HepG2 (cell line): ENCODE data around the gene TMEM81.

Experiments used
- CBX1 ChIP-seq: IDR thresholded peaks from one replicate; pipeline ENCODE4 v1.6.1; 2016; ENCODE audit warnings: antibody characterized with exemption, low read depth
- ERF ChIP-seq: IDR thresholded peaks from 2 replicates; pipeline ENCODE4 v1.6.1; 2018; ENCODE audit warnings: missing biosample characterization, missing genetic modification reagents
- MED13 ChIP-seq: sonication (generic); formaldehyde crosslinking; IDR thresholded peaks from 2 replicates; pipeline ENCODE4 v1.5.0; 2020; ENCODE audit warnings: missing genetic modification reagents
- SP1 ChIP-seq, 2 experiments: fragments of 450-650 bp in 1 of 2; sonication (generic) in 1 of 2; formaldehyde crosslinking in 1 of 2; IDR thresholded peaks; 2 replicates each; pipeline versions ENCODE4 v1.4.0 to v1.6.1; 2016 to 2020; ENCODE audit warnings: missing genetic modification reagents in 1 of 2
- TCF12 ChIP-seq, 2 experiments: fragments of 450-650 bp in 1 of 2; sonication (generic) in 1 of 2; formaldehyde crosslinking in 1 of 2; IDR thresholded peaks; 2 replicates each; pipeline versions ENCODE4 v1.6.1 to v1.8.0; 2017 to 2022; ENCODE audit warnings: antibody characterized with exemption in 1 of 2, mild to moderate bottlenecking in 1 of 2, missing genetic modification reagents in 1 of 2, moderate library complexity in 1 of 2
- ZNF10 ChIP-seq: sonication (generic); formaldehyde crosslinking; IDR thresholded peaks from 2 replicates; pipeline ENCODE4 v1.4.0; 2020; ENCODE audit warnings: mild to moderate bottlenecking, low read depth, missing genetic modification reagents, borderline replicate concordance
- ZNF274 ChIP-seq: sonication (generic); formaldehyde crosslinking; IDR thresholded peaks from 2 replicates; pipeline ENCODE4 v1.5.1; 2020; ENCODE audit warnings: mild to moderate bottlenecking, missing genetic modification reagents
- ZNF607 ChIP-seq: sonication (generic); formaldehyde crosslinking; IDR thresholded peaks from 2 replicates; pipeline ENCODE4 v1.5.1; 2020; ENCODE audit warnings: missing genetic modification reagents, mild to moderate bottlenecking, borderline replicate concordance
- TF ChIP-seq, protein P1 (sequence below): sonication (generic); formaldehyde crosslinking; IDR thresholded peaks from 2 replicates; pipeline ENCODE4 v1.4.0; 2020; ENCODE audit warnings: missing genetic modification reagents
- TF ChIP-seq, protein P2 (sequence below): IDR thresholded peaks from 2 replicates; pipeline ENCODE4 v1.6.1; 2016; ENCODE audit warnings: low read depth, borderline replicate concordance
- TF ChIP-seq, protein P3 (sequence below): sonication (generic); formaldehyde crosslinking; IDR thresholded peaks from 2 replicates; pipeline ENCODE4 v1.5.0; 2020; ENCODE audit warnings: missing genetic modification reagents, mild to moderate bottlenecking, borderline replicate concordance
- TF ChIP-seq, protein P4 (sequence below): sonication (generic); formaldehyde crosslinking; IDR thresholded peaks from 2 replicates; pipeline ENCODE4 v1.4.0; 2020; ENCODE audit warnings: missing genetic modification reagents, mild to moderate bottlenecking, borderline replicate concordance

DNA sequence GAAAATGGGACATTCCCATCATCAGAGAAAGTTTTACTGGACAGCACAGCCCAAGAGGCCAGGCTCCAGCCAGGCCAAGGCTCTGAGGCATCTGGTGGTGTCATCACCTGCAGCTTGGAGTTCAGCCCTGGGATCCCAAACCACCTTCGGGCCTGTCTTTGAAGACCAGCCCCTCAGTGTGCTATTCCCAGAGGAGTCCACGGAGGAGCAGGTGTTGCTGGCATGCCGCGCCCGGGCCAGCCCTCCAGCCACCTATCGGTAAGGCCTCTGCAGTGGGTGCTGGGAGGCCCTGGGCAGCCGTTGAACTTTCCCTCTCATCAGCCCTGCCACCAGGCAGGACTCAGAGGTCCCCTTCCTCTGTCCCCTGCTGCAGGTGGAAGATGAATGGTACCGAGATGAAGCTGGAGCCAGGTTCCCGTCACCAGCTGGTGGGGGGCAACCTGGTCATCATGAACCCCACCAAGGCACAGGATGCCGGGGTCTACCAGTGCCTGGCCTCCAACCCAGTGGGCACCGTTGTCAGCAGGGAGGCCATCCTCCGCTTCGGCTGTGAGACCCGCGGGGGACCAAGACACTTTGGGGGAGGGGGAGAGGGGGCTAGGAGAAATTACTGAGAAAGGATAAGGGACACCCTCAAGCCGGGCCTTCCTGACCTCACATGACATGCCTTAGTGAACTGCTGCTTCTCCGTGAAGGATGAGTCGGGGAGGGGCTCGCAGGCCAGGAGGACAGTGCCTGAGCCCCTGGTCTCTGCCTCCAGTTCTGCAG, 26.3 kb downstream of the TMEM81 start:
- TF ChIP-seq ZNF10 (CRISPR knock-in tag) (no peak), MED13 (CRISPR knock-in tag) (no peak), TCF12 (IDR thresholded peaks at IDR 0.05) (no peak), TCF12 (CRISPR knock-in tag; IDR thresholded peaks at IDR 0.05) (no peak), CBX1 (no peak), SP1 (IDR thresholded peaks at IDR 0.05) (no peak), SP1 (CRISPR knock-in tag; IDR thresholded peaks at IDR 0.05) (no peak), ZNF607 (CRISPR knock-in tag) (no peak), ZNF274 (CRISPR knock-in tag) (no peak), ERF (CRISPR knock-in tag) (no peak)
- TF ChIP-seq, protein P1, sequence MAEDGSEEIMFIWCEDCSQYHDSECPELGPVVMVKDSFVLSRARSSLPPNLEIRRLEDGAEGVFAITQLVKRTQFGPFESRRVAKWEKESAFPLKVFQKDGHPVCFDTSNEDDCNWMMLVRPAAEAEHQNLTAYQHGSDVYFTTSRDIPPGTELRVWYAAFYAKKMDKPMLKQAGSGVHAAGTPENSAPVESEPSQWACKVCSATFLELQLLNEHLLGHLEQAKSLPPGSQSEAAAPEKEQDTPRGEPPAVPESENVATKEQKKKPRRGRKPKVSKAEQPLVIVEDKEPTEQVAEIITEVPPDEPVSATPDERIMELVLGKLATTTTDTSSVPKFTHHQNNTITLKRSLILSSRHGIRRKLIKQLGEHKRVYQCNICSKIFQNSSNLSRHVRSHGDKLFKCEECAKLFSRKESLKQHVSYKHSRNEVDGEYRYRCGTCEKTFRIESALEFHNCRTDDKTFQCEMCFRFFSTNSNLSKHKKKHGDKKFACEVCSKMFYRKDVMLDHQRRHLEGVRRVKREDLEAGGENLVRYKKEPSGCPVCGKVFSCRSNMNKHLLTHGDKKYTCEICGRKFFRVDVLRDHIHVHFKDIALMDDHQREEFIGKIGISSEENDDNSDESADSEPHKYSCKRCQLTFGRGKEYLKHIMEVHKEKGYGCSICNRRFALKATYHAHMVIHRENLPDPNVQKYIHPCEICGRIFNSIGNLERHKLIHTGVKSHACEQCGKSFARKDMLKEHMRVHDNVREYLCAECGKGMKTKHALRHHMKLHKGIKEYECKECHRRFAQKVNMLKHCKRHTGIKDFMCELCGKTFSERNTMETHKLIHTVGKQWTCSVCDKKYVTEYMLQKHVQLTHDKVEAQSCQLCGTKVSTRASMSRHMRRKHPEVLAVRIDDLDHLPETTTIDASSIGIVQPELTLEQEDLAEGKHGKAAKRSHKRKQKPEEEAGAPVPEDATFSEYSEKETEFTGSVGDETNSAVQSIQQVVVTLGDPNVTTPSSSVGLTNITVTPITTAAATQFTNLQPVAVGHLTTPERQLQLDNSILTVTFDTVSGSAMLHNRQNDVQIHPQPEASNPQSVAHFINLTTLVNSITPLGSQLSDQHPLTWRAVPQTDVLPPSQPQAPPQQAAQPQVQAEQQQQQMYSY (CRISPR knock-in tag) = no peak
- TF ChIP-seq, protein P2, sequence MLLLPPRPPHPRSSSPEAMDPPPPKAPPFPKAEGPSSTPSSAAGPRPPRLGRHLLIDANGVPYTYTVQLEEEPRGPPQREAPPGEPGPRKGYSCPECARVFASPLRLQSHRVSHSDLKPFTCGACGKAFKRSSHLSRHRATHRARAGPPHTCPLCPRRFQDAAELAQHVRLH (CRISPR knock-in tag) = no peak
- TF ChIP-seq, protein P3, sequence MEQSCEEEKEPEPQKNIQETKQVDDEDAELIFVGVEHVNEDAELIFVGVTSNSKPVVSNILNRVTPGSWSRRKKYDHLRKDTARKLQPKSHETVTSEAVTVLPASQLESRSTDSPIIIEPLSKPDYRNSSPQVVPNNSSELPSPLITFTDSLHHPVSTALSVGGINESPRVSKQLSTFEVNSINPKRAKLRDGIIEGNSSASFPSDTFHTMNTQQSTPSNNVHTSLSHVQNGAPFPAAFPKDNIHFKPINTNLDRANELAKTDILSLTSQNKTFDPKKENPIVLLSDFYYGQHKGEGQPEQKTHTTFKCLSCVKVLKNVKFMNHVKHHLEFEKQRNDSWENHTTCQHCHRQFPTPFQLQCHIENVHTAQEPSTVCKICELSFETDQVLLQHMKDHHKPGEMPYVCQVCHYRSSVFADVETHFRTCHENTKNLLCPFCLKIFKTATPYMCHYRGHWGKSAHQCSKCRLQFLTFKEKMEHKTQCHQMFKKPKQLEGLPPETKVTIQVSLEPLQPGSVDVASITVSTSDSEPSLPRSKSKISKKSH (CRISPR knock-in tag) = no peak
- TF ChIP-seq, protein P4, sequence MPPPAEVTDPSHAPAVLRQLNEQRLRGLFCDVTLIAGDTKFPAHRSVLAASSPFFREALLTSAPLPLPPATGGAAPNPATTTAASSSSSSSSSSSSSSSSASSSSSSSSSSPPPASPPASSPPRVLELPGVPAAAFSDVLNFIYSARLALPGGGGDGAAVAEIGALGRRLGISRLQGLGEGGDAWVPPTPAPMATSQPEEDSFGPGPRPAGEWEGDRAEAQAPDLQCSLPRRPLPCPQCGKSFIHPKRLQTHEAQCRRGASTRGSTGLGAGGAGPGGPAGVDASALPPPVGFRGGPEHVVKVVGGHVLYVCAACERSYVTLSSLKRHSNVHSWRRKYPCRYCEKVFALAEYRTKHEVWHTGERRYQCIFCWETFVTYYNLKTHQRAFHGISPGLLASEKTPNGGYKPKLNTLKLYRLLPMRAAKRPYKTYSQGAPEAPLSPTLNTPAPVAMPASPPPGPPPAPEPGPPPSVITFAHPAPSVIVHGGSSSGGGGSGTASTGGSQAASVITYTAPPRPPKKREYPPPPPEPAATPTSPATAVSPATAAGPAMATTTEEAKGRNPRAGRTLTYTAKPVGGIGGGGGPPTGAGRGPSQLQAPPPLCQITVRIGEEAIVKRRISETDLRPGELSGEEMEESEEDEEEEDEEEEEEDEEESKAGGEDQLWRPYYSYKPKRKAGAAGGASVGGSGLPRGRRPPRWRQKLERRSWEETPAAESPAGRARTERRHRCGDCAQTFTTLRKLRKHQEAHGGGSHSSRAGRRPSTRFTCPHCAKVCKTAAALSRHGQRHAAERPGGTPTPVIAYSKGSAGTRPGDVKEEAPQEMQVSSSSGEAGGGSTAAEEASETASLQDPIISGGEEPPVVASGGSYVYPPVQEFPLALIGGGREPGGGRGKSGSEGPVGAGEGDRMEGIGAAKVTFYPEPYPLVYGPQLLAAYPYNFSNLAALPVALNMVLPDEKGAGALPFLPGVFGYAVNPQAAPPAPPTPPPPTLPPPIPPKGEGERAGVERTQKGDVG (CRISPR knock-in tag) = no peak
